Suprapubic skin (tissue), 4 donors: ENCODE results near the gene SULT1B1. TPM values are rescaled to one million over a fixed set of nuclear protein-coding genes. Genes with fewer than 3 reads are reported as not detected.

Source experiments
- DNase-seq, 2 donors: peaks; one replicate each; pipeline ENCODE4 v3.0.0-alpha.2; 2019; ENCODE audit warnings: low spot score in 2 of 2
- H3K27ac ChIP-seq: fragments of 200-600 bp; sonication (generic); one replicate; pipeline ENCODE4 v1.5.1; 2019
- H3K27me3 ChIP-seq: fragments of 200-600 bp; sonication (generic); one replicate; pipeline ENCODE4 v1.5.1; 2019
- H3K36me3 ChIP-seq: fragments of 200-600 bp; sonication (generic); one replicate; pipeline ENCODE4 v1.5.1; 2019
- H3K4me1 ChIP-seq: fragments of 200-600 bp; sonication (generic); one replicate; pipeline ENCODE4 v1.5.1; 2019
- H3K4me3 ChIP-seq: fragments of 200-600 bp; sonication (generic); one replicate; pipeline ENCODE4 v1.5.1; 2019; ENCODE audit warnings: mild to moderate bottlenecking
- H3K9me3 ChIP-seq: fragments of 200-600 bp; sonication (generic); one replicate; pipeline ENCODE4 v1.5.1; 2019
- CTCF ChIP-seq, 2 donors: fragments of 200-600 bp in 1 of 2; fragments of 450-650 bp in 1 of 2; sonication (generic) in 1 of 2; IDR thresholded peaks; one replicate each; pipeline ENCODE4 v1.5.1; 2016 to 2019; ENCODE audit warnings: antibody characterized with exemption in 2 of 2, mild to moderate bottlenecking in 1 of 2, moderate library complexity in 1 of 2
- EP300 ChIP-seq: sonication (generic); formaldehyde crosslinking; IDR thresholded peaks from one replicate; pipeline ENCODE4 v1.6.1; 2017; ENCODE audit warnings: antibody characterized with exemption
- POLR2A ChIP-seq, 2 donors: fragments of 450-650 bp; IDR thresholded peaks; one replicate each; pipeline ENCODE4 v1.6.1; 2017; ENCODE audit warnings: antibody characterized with exemption in 2 of 2, mild to moderate bottlenecking in 2 of 2, moderate library complexity in 2 of 2
- POLR2AphosphoS5 ChIP-seq, 3 donors: sonication (generic); formaldehyde crosslinking; IDR thresholded peaks; one replicate each; pipeline ENCODE4 v1.6.1; 2017; ENCODE audit warnings: antibody characterized with exemption in 3 of 3
- WGBS: methylation state at CpG from one replicate; pipeline ENCODE4 v1.1.5; 2018; 5-methylcytosine and 5-hydroxymethylcytosine counted together
- total RNA-seq, 4 donors: library from RNA; depleted of rRNA; stranded (reverse); fragments of >200 nt; gene quantifications; one replicate each; pipeline ENCODE4 v1.1.0, GENCODE V29; 2016

Gene SULT1B1
- total RNA-seq, 4 donors from 2014 or later, result 0.08 to 0.24 (median 0.23) TPM

GRCh38 chr4:69714086-69714485 is 46.3 kb downstream of the SULT1B1 start:
- Histone ChIP-seq H3K36me3 (no peaks in the 10 kb centered on the region), H3K4me1 (no peaks in the 10 kb centered on the region), H3K4me3 (no peak overlapping the region), H3K27ac (no peak overlapping the region), H3K27me3 (no peaks in the 10 kb centered on the region), H3K9me3 (no peaks in the 10 kb centered on the region)
- TF ChIP-seq CTCF (IDR thresholded peaks at IDR 0.05) (no peak), POLR2AphosphoS5 (IDR thresholded peaks at IDR 0.05) (no peak), EP300 (no peak), POLR2A (IDR thresholded peaks at IDR 0.05) (no peak)
- 77% methylated on average over 3 of the region's 4 CpGs for WGBS
- DNase-seq, result no peak

GRCh38 chr4:69713593-69713992 is 46.8 kb downstream of the SULT1B1 start:
- DNase-seq, result no peak
- no peaks in the 10 kb centered on the region for H3K9me3 ChIP-seq
- no peak for TF ChIP-seq POLR2A (IDR thresholded peaks at IDR 0.05)
- TF ChIP-seq EP300, result no peak
- peak in 1 of 3 donors; percentile 85 for TF ChIP-seq POLR2AphosphoS5 (IDR thresholded peaks at IDR 0.05)
- no peak for TF ChIP-seq CTCF (IDR thresholded peaks at IDR 0.05)
- WGBS, result 88% methylated on average over 2 of the region's 2 CpGs
- H3K27ac ChIP-seq, result no peak overlapping the region
- H3K4me3 ChIP-seq, result no peak overlapping the region
- H3K36me3 ChIP-seq, result no peaks in the 10 kb centered on the region
- peaks cover 2% of the 10 kb centered on the region for H3K4me1 ChIP-seq
- H3K27me3 ChIP-seq, result no peaks in the 10 kb centered on the region

GRCh38 chr4:69710580-69710979 is 49.8 kb downstream of the SULT1B1 start:
- WGBS, result 88% methylated on average over 2 of the region's 2 CpGs
- TF ChIP-seq EP300 (no peak), CTCF (IDR thresholded peaks at IDR 0.05) (no peak), POLR2A (IDR thresholded peaks at IDR 0.05) (no peak), POLR2AphosphoS5 (IDR thresholded peaks at IDR 0.05) (no peak)

GRCh38 chr4:69708211-69708610 is 52.2 kb downstream of the SULT1B1 start:
- WGBS, result 49% methylated on average over 1 of the region's 1 CpG
- no peak for DNase-seq
- TF ChIP-seq CTCF (IDR thresholded peaks at IDR 0.05), result no peak
- TF ChIP-seq POLR2A (IDR thresholded peaks at IDR 0.05), result no peak
- TF ChIP-seq EP300, result no peak
- TF ChIP-seq POLR2AphosphoS5 (IDR thresholded peaks at IDR 0.05), result no peak
- H3K36me3 ChIP-seq, result no peaks in the 10 kb centered on the region
- H3K4me1 ChIP-seq, result peaks cover 3% of the 10 kb centered on the region
- H3K27me3 ChIP-seq, result no peaks in the 10 kb centered on the region
- no peaks in the 10 kb centered on the region for H3K9me3 ChIP-seq
- no peak overlapping the region for H3K4me3 ChIP-seq
- no peak overlapping the region for H3K27ac ChIP-seq

More at GRCh38 chr4:69710580-69710979, 49.8 kb downstream of the SULT1B1 start:
- no peak overlapping the region for H3K4me3 ChIP-seq
- no peak overlapping the region for H3K27ac ChIP-seq
- no peaks in the 10 kb centered on the region for H3K27me3 ChIP-seq
- H3K36me3 ChIP-seq, result no peaks in the 10 kb centered on the region
- peaks cover 3% of the 10 kb centered on the region for H3K4me1 ChIP-seq
- no peaks in the 10 kb centered on the region for H3K9me3 ChIP-seq
- no peak for DNase-seq

GRCh38 chr4:69707807-69708206 is 52.6 kb downstream of the SULT1B1 start:
- no peak for DNase-seq
- Histone ChIP-seq H3K27ac (no peak overlapping the region), H3K36me3 (no peaks in the 10 kb centered on the region), H3K4me3 (no peak overlapping the region), H3K9me3 (no peaks in the 10 kb centered on the region), H3K4me1 (peaks cover 3% of the 10 kb centered on the region), H3K27me3 (no peaks in the 10 kb centered on the region)
- peak in 1 of 3 donors; percentile 27 for TF ChIP-seq POLR2AphosphoS5 (IDR thresholded peaks at IDR 0.05)
- no peak for TF ChIP-seq CTCF (IDR thresholded peaks at IDR 0.05)
- TF ChIP-seq EP300, result no peak
